Loucy (cell line): ENCODE data around the gene FCN2.

Source experiments
- H2AFZ ChIP-seq: fragments of 200-600 bp; sonication (generic); 2 replicates; pipeline ENCODE4 v1.6.0; 2016; ENCODE audit warnings: antibody characterized with exemption, mild to moderate bottlenecking, low read length, moderate library complexity
- H3F3A ChIP-seq: fragments of 200-600 bp; 2 replicates; pipeline ENCODE4 v1.6.0; 2016; ENCODE audit warnings: antibody characterized with exemption, low read depth, mild to moderate bottlenecking
- H3K27me3 ChIP-seq: fragments of 200-600 bp; sonication (generic); 2 replicates; pipeline ENCODE4 v1.6.1; 2014; ENCODE audit warnings: low read length, mild to moderate bottlenecking; ENCODE audit not compliant: insufficient read depth, poor library complexity, severe bottlenecking
- H3K36me3 ChIP-seq: fragments of 200-600 bp; sonication (generic); 2 replicates; pipeline ENCODE4 v1.6.1; 2016; ENCODE audit warnings: low read length; ENCODE audit not compliant: insufficient read depth
- H3K4me1 ChIP-seq: fragments of 200-600 bp; sonication (generic); 2 replicates; pipeline ENCODE4 v1.5.1; 2014; ENCODE audit warnings: low read length, mild to moderate bottlenecking; ENCODE audit not compliant: insufficient read depth, poor library complexity, severe bottlenecking
- H3K4me2 ChIP-seq: fragments of 200-600 bp; sonication (generic); 2 replicates; pipeline ENCODE4 v1.6.0; 2014; ENCODE audit warnings: antibody characterized with exemption, low read length, low read depth, mild to moderate bottlenecking; ENCODE audit not compliant: poor library complexity, severe bottlenecking
- H3K4me3 ChIP-seq: fragments of 200-600 bp; sonication (generic); 2 replicates; pipeline ENCODE4 v1.5.1; 2014; ENCODE audit warnings: low read length, mild to moderate bottlenecking, mixed read lengths; ENCODE audit not compliant: poor library complexity, severe bottlenecking
- H3K79me2 ChIP-seq: fragments of 200-600 bp; sonication (generic); 2 replicates; pipeline ENCODE4 v1.6.1; 2014; ENCODE audit warnings: low read length; ENCODE audit not compliant: insufficient read depth
- H3K9ac ChIP-seq: fragments of 200-600 bp; sonication (generic); 2 replicates; pipeline ENCODE4 v1.6.0; 2014; ENCODE audit warnings: mild to moderate bottlenecking, low read depth, low read length, moderate library complexity; ENCODE audit not compliant: poor library complexity, severe bottlenecking
- H3K9me2 ChIP-seq: fragments of 200-600 bp; sonication (generic); replicated peaks from 2 replicates; pipeline ENCODE4 v1.6.1; 2016; ENCODE audit warnings: low read depth, low read length, mixed read lengths
- H3K9me3 ChIP-seq: fragments of 200-600 bp; sonication (generic); 2 replicates; pipeline ENCODE4 v1.6.1; 2014; ENCODE audit warnings: mild to moderate bottlenecking, antibody characterized with exemption, low read length, low read depth; ENCODE audit not compliant: insufficient read depth
- H4K20me1 ChIP-seq: fragments of 200-600 bp; sonication (generic); 2 replicates; pipeline ENCODE4 v1.6.0; 2014; ENCODE audit warnings: antibody characterized with exemption, low read length, mild to moderate bottlenecking; ENCODE audit not compliant: insufficient read depth, poor library complexity, severe bottlenecking
- EZH2phosphoT487 ChIP-seq: fragments of 200-600 bp; IDR thresholded peaks from 2 replicates; pipeline ENCODE4 v1.6.1; 2018; ENCODE audit warnings: antibody characterized with exemption, mild to moderate bottlenecking, moderate library complexity, borderline replicate concordance
- TF ChIP-seq, protein P1 (sequence below): fragments of 200-600 bp; sonication (generic); conservative IDR thresholded peaks from 2 replicates; pipeline ENCODE4 v1.5.1; 2014; ENCODE audit warnings: mild to moderate bottlenecking, antibody characterized with exemption, low read length

The FCN2 gene

GRCh38 chr9:134848504-134848903 lies 32.1 kb upstream of the FCN2 start:
- H3K27me3 ChIP-seq = no peaks in the 10 kb centered on the region
- TF ChIP-seq, protein P1, sequence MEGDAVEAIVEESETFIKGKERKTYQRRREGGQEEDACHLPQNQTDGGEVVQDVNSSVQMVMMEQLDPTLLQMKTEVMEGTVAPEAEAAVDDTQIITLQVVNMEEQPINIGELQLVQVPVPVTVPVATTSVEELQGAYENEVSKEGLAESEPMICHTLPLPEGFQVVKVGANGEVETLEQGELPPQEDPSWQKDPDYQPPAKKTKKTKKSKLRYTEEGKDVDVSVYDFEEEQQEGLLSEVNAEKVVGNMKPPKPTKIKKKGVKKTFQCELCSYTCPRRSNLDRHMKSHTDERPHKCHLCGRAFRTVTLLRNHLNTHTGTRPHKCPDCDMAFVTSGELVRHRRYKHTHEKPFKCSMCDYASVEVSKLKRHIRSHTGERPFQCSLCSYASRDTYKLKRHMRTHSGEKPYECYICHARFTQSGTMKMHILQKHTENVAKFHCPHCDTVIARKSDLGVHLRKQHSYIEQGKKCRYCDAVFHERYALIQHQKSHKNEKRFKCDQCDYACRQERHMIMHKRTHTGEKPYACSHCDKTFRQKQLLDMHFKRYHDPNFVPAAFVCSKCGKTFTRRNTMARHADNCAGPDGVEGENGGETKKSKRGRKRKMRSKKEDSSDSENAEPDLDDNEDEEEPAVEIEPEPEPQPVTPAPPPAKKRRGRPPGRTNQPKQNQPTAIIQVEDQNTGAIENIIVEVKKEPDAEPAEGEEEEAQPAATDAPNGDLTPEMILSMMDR = no peak
- TF ChIP-seq EZH2phosphoT487 = no peak
- no peaks in the 10 kb centered on the region for H3F3A ChIP-seq
- H3K79me2 ChIP-seq = no peaks in the 10 kb centered on the region
- no peaks in the 10 kb centered on the region for H3K36me3 ChIP-seq
- H3K9ac ChIP-seq = no peak overlapping the region
- no peak overlapping the region for H3K4me3 ChIP-seq
- no peak overlapping the region for H3K4me2 ChIP-seq
- H3K9me3 ChIP-seq = peaks cover 5% of the 10 kb centered on the region; the same call in 1 of the 2 replicates
- H3K4me1 ChIP-seq = no peaks in the 10 kb centered on the region
- H4K20me1 ChIP-seq = no peaks in the 10 kb centered on the region
- no peak overlapping the region for H2AFZ ChIP-seq
- H3K9me2 ChIP-seq = no peaks in the 10 kb centered on the region

DNA sequence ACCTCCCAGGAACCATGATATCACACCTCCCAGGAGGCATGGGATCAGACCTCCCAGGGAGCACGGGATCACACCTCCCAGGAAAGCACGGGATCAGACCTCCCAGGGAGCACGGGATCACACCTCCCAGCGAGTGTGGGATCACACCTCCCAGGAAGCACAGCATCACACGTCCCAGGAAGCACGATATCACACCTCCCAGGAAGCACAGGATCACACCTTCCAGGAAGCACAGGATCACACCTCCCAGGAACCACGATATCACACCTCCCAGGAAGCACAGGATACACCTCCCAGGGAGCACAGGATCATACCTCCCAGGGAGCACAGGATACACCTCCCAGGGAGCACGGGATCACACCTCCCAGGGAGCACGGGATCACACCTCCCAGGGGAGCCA lies 30.0 kb upstream of the FCN2 start:
- Histone ChIP-seq H3K4me2 (no peak overlapping the region), H3F3A (no peaks in the 10 kb centered on the region), H3K4me1 (no peaks in the 10 kb centered on the region), H3K4me3 (no peak overlapping the region), H3K9ac (no peak overlapping the region), H3K9me3 (peaks cover 5% of the 10 kb centered on the region; the same call in 1 of the 2 replicates), H3K79me2 (no peaks in the 10 kb centered on the region), H2AFZ (no peak overlapping the region), H3K27me3 (no peaks in the 10 kb centered on the region), H3K9me2 (no peaks in the 10 kb centered on the region), H3K36me3 (no peaks in the 10 kb centered on the region), H4K20me1 (no peaks in the 10 kb centered on the region)
- TF ChIP-seq EZH2phosphoT487 = no peak
- TF ChIP-seq, protein P1 = no peak

DNA sequence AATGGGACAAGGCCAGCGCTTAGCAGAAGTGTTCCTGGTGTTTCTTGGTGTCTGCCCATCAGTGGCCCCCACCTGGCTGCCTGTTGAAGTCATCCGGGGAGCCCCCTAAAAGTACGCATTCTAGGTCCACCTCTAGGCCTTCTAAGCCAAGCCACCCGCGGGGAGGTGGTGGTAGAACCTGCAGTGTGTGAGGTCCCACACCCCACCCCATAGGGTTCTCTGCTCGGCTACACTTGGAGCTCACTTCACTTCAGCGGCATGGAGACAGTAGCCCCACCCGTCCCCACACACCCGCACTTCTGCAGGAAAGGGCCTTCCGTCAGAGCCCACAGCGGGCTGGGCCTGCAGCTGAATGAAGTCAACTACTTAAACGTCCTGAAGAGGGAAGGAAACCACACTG lies 29.6 kb upstream of the FCN2 start:
- no peak overlapping the region for H3K4me3 ChIP-seq
- no peaks in the 10 kb centered on the region for H4K20me1 ChIP-seq
- no peak overlapping the region for H3K9ac ChIP-seq
- H3K27me3 ChIP-seq = no peaks in the 10 kb centered on the region
- no peak for TF ChIP-seq EZH2phosphoT487
- TF ChIP-seq, protein P1 = no peak
- H3K9me2 ChIP-seq = no peaks in the 10 kb centered on the region
- no peak overlapping the region for H3K4me2 ChIP-seq
- H3F3A ChIP-seq = no peaks in the 10 kb centered on the region
- no peaks in the 10 kb centered on the region for H3K36me3 ChIP-seq
- H3K79me2 ChIP-seq = no peaks in the 10 kb centered on the region
- no peaks in the 10 kb centered on the region for H3K4me1 ChIP-seq
- peaks cover 5% of the 10 kb centered on the region; the same call in 1 of the 2 replicates for H3K9me3 ChIP-seq
- H2AFZ ChIP-seq = no peak overlapping the region
